HCT116 (cell line): ENCODE data around the gene AKAP8. TPM values are rescaled to one million over a fixed set of nuclear protein-coding genes. Genes with fewer than 3 reads are reported as not detected.
"Not testable (repeated sequence)": the region's sequence is repeated elsewhere in the genome, so short reads cannot be mapped to it uniquely, and the experiment has no call there.

Experiments
- ATAC-seq: fragments of 200-7000 bp; cut with Tn5 transposase; 2 replicates; pipeline ENCODE4 v1.9.1; 2020; ENCODE audit warnings: mild to moderate bottlenecking, moderate library complexity
- BruUV-seq: library from RNA; stranded (reverse); fragments of 400-500 nt; replicated peaks from 2 replicates; lab custom pipeline; 2021; lab: Mats Ljungman, UMichigan
- CTCF ChIA-PET: fragments of 300-600 bp; sonication (Branson Sonifier 250); formaldehyde crosslinking; loops from one replicate; lab custom pipeline; 2021; ENCODE audit warnings: antibody characterized with exemption; lab: Charles Lee
- POLR2A ChIA-PET: fragments of 300-600, 350-600 bp; sonication (Branson Sonifier 250); formaldehyde crosslinking; loops from one replicate; lab custom pipeline; 2021; ENCODE audit warnings: antibody characterized with exemption; lab: Charles Lee
- RAD21 ChIA-PET, 2 experiments: fragments of 300-600 bp; sonication (Branson Sonifier 250); formaldehyde crosslinking; loops; one replicate each; lab custom pipeline; 2023; ENCODE audit warnings: low total read pairs in 2 of 2; ENCODE audit not compliant: uncharacterized antibody in 2 of 2, unreplicated experiment in 2 of 2, low non-redundant PET in 1 of 2; lab: Charles Lee
- DNase-seq: peaks from one replicate; pipeline ENCODE4 v3.0.0-alpha.2; 2010; ENCODE audit warnings: low read depth, low spot score
- H2AFZ ChIP-seq: fragments of 200-600 bp; shearing (Covaris generic), sonication (generic); 2 replicates; pipeline ENCODE4 v1.6.1; 2017; ENCODE audit warnings: low read depth, mixed run types, mixed read lengths, antibody characterized with exemption, low read length; ENCODE audit not compliant: poor library complexity, severe bottlenecking
- H3K27ac ChIP-seq: 2 replicates; pipeline ENCODE4 v1.5.1; 2012; ENCODE audit warnings: low read depth, low read length
- H3K27me3 ChIP-seq: fragments of 200-600 bp; sonication (generic); 2 replicates; pipeline ENCODE4 v1.6.1; 2016; ENCODE audit warnings: mixed run types, low read length, mixed read lengths; ENCODE audit not compliant: insufficient read depth
- H3K36me3 ChIP-seq, 2 experiments: fragments of 200-500 bp in 1 of 2; fragments of 200-600 bp in 1 of 2; sonication (Bioruptor generic) in 1 of 2; sonication (generic) in 1 of 2; 2 replicates each; pipeline versions ENCODE4 v1.5.1 to v1.6.1; 2014 to 2016; ENCODE audit warnings: low read length in 2 of 2, inconsistent platforms in 1 of 2, mixed read lengths in 1 of 2, mixed run types in 1 of 2; ENCODE audit not compliant: insufficient read depth in 2 of 2, control insufficient read depth in 1 of 2
- H3K4me1 ChIP-seq, 2 experiments: fragments of 200-600 bp in 1 of 2; sonication (generic) in 1 of 2; 2 replicates each; pipeline versions ENCODE4 v1.5.1 to v1.6.1; 2012 to 2017; ENCODE audit warnings: low read length in 2 of 2, inconsistent platforms in 1 of 2, mild to moderate bottlenecking in 1 of 2, mixed read lengths in 1 of 2, mixed run types in 1 of 2, moderate library complexity in 1 of 2; ENCODE audit not compliant: insufficient read depth in 2 of 2, control insufficient read depth in 1 of 2
- H3K4me2 ChIP-seq: fragments of 200-600 bp; sonication (generic); 2 replicates; pipeline ENCODE4 v1.6.1; 2017; ENCODE audit warnings: mixed run types, low read length, mixed read lengths
- H3K4me3 ChIP-seq, 2 experiments: fragments of 200-600 bp in 1 of 2; sonication (generic) in 1 of 2; replicated peaks in 1 of 2; 2 replicates each; pipeline ENCODE4 v1.5.1; 2011 to 2016; ENCODE audit warnings: low read length in 2 of 2, control low read depth in 1 of 2, low read depth in 1 of 2, mild to moderate bottlenecking in 1 of 2, mixed read lengths in 1 of 2, mixed run types in 1 of 2
- H3K79me2 ChIP-seq: fragments of 200-600 bp; sonication (generic); 2 replicates; pipeline ENCODE4 v1.6.1; 2017; ENCODE audit warnings: mild to moderate bottlenecking, mixed run types, low read length, moderate library complexity, mixed read lengths; ENCODE audit not compliant: insufficient read depth
- H3K9ac ChIP-seq: fragments of 200-600 bp; sonication (generic); 2 replicates; pipeline ENCODE4 v1.6.1; 2016; ENCODE audit warnings: low read length, mixed read lengths
- H3K9me2 ChIP-seq: fragments of 200-600 bp; sonication (generic), shearing (Covaris generic); 2 replicates; pipeline ENCODE4 v1.6.1; 2017; ENCODE audit warnings: mixed run types, mild to moderate bottlenecking, moderate library complexity; ENCODE audit not compliant: insufficient read depth
- H3K9me3 ChIP-seq, 2 experiments: fragments of 200-500 bp in 1 of 2; fragments of 200-600 bp in 1 of 2; sonication (Bioruptor generic) in 1 of 2; sonication (generic) in 1 of 2; 2 replicates each; pipeline ENCODE4 v1.6.1; 2014 to 2017; ENCODE audit warnings: low read length in 2 of 2, mixed read lengths in 2 of 2, inconsistent platforms in 1 of 2, low read depth in 1 of 2, mild to moderate bottlenecking in 1 of 2, mixed run types in 1 of 2, moderate library complexity in 1 of 2; ENCODE audit not compliant: control insufficient read depth in 1 of 2, insufficient read depth in 1 of 2
- H4K20me1 ChIP-seq: fragments of 200-600 bp; sonication (generic), shearing (Covaris generic); 2 replicates; pipeline ENCODE4 v1.6.1; 2017; ENCODE audit warnings: mixed run types, mild to moderate bottlenecking, moderate library complexity; ENCODE audit not compliant: insufficient read depth
- EGR1 ChIP-seq: IDR thresholded peaks from 2 replicates; pipeline ENCODE4 v1.6.1; 2012; ENCODE audit warnings: low read depth
- ELF1 ChIP-seq: IDR thresholded peaks from 2 replicates; pipeline ENCODE4 v1.6.1; 2012; ENCODE audit warnings: low read depth, borderline replicate concordance
- EZH2 ChIP-seq: fragments of 200-600 bp; sonication (generic); IDR thresholded peaks from 2 replicates; pipeline ENCODE4 v1.6.1; 2017; ENCODE audit warnings: antibody characterized with exemption, mixed run types
- EZH2phosphoT487 ChIP-seq: fragments of 200-600 bp; IDR thresholded peaks from 2 replicates; pipeline ENCODE4 v1.6.1; 2018; ENCODE audit warnings: antibody characterized with exemption, borderline replicate concordance
- FOSL1 ChIP-seq: IDR thresholded peaks from 2 replicates; pipeline ENCODE4 v1.6.1; 2012; ENCODE audit warnings: low read depth
- JUND ChIP-seq: IDR thresholded peaks from 2 replicates; pipeline ENCODE4 v1.6.1; 2012
- POLR2A ChIP-seq: IDR thresholded peaks from 2 replicates; pipeline ENCODE4 v1.7.0; 2011; ENCODE audit warnings: borderline replicate concordance; ENCODE audit not compliant: insufficient read depth, insufficient read length; ENCODE audit errors: extremely low read depth
- SRF ChIP-seq: IDR thresholded peaks from 2 replicates; pipeline ENCODE4 v1.6.1; 2012; ENCODE audit warnings: low read depth
- intact Hi-C: fragments of 100-400 bp; cut with micrococcal nuclease; formaldehyde crosslinking; loops from 2 replicates; pipeline ENCODE4 v1.10.0; 2022
- total RNA-seq: library from RNA; stranded (reverse); gene quantifications from one replicate; pipeline ENCODE4 v1.2.1, GENCODE V29; 2021; ENCODE audit not compliant: unreplicated experiment

The AKAP8 gene
- total RNA-seq, 1 experiment from 2014 or later, result 50.6 TPM

GRCh38 chr19:15396436-15396835 is 16.8 kb upstream of the AKAP8 start:
- Histone ChIP-seq H3K4me1 (no peaks in the 10 kb centered on the region), H3K27me3 (no peaks in the 10 kb centered on the region)
- intact Hi-C loops, result no loop called here
- no peak for TF ChIP-seq JUND
- TF ChIP-seq EZH2, result no peak
- TF ChIP-seq ELF1, result no peak
- TF ChIP-seq EGR1, result no peak
- no peak for TF ChIP-seq FOSL1
- no peak for TF ChIP-seq POLR2A
- no peak for TF ChIP-seq SRF
- no peak for TF ChIP-seq EZH2phosphoT487
- TF ChIP-seq, all 23 proteins: peak for 0
- H3K9me3 ChIP-seq, result no peaks in the 10 kb centered on the region
- H3K4me2 ChIP-seq, result no peak overlapping the region
- H3K36me3 ChIP-seq, result peaks cover 39 to 41% of the 10 kb centered on the region in 2 experiments; a peak in 3 of 4 replicates
- H3K9ac ChIP-seq, result no peak overlapping the region
- no peaks in the 10 kb centered on the region for H3K9me2 ChIP-seq
- no peaks in the 10 kb centered on the region for H4K20me1 ChIP-seq
- ChIA-PET RAD21 (no interaction called here), POLR2A (no interaction called here), CTCF (no interaction called here)
- DNase-seq (no peak), ATAC-seq (no peak)
- no TSS peak for BruUV-seq
- peaks cover 39% of the 10 kb centered on the region for H3K79me2 ChIP-seq
- no peak overlapping the region for H3K4me3 ChIP-seq
- H2AFZ ChIP-seq, result no peak overlapping the region
- H3K27ac ChIP-seq, result no peak overlapping the region

- H3K4me3 ChIP-seq, H2AFZ ChIP-seq, H3K4me1 ChIP-seq, H3K9me2 ChIP-seq, DNase-seq, ATAC-seq, BruUV-seq, H3K27ac ChIP-seq, CTCF ChIA-PET, H3K27me3 ChIP-seq, H3K4me2 ChIP-seq, RAD21 ChIA-PET, H4K20me1 ChIP-seq, H3K9me3 ChIP-seq, intact Hi-C loops, POLR2A ChIA-PET, H3K9ac ChIP-seq: not testable (repeated sequence)
- H3K79me2 ChIP-seq, result peaks cover 37% of the 10 kb centered on the region
- peaks cover 41 to 43% of the 10 kb centered on the region in 2 experiments; a peak in 3 of 4 replicates for H3K36me3 ChIP-seq
Observed at GRCh38 chr19:15395251-15395650, 15.7 kb upstream of the AKAP8 start.
